GM21528 (cell line): ENCODE measurements around the gene C1R.

Experiments
- ATAC-seq: cut with Tn5 transposase; IDR thresholded peaks from one replicate; pipeline ENCODE4 v1.9.1; 2021; ENCODE audit warnings: mild to moderate bottlenecking, moderate library complexity; ENCODE audit not compliant: unreplicated experiment, low FRiP score

C1R gene

GRCh38 chr12:7101047-7101693, 8.9 kb upstream of the C1R start:
- no peak for ATAC-seq

GRCh38 chr12:7100239-7100638, 8.0 kb upstream of the C1R start:
- ATAC-seq: no peak

- ATAC-seq: no peak
These were observed 7.2 kb upstream of the C1R start for GRCh38 chr12:7099290-7099996.

GRCh38 chr12:7096979-7097378, 4.7 kb upstream of the C1R start:
- no peak for ATAC-seq

- ATAC-seq: no peak
These were observed 4.0 kb upstream of the C1R start for GRCh38 chr12:7096006-7096932.

- ATAC-seq: no peak
These were observed 1.6 kb upstream of the C1R start for GRCh38 chr12:7093892-7094291.

GRCh38 chr12:7093486-7093885, 1.2 kb upstream of the C1R start:
- ATAC-seq: no peak

- no peak for ATAC-seq
These were observed 778 bp upstream of the C1R start for GRCh38 chr12:7092986-7093460.

GRCh38 chr12:7091660-7092228, 501 bp downstream of the C1R start:
- no peak for ATAC-seq

GRCh38 chr12:7091171-7091570, 1.1 kb downstream of the C1R start:
- no peak for ATAC-seq

GRCh38 chr12:7090222-7090998, 1.8 kb downstream of the C1R start:
- no peak for ATAC-seq

- ATAC-seq: no peak
These were observed 2.9 kb downstream of the C1R start for GRCh38 chr12:7089196-7089871.

- ATAC-seq: no peak
These were observed 9.1 kb downstream of the C1R start for GRCh38 chr12:7083125-7083524.

- no peak for ATAC-seq
These were observed 11.2 kb downstream of the C1R start for GRCh38 chr12:7081037-7081436.

- ATAC-seq: no peak
These were observed 12.5 kb downstream of the C1R start for GRCh38 chr12:7079826-7080125.

- no peak for ATAC-seq
These were observed 14.1 kb downstream of the C1R start for GRCh38 chr12:7078163-7078562.

- no peak for ATAC-seq
These were observed 15.8 kb downstream of the C1R start for GRCh38 chr12:7076493-7076892.

GRCh38 chr12:7075939-7076338, 16.3 kb downstream of the C1R start:
- no peak for ATAC-seq

- no peak for ATAC-seq
These were observed 16.7 kb downstream of the C1R start for GRCh38 chr12:7075518-7075917.

GRCh38 chr12:7073946-7074345, 18.3 kb downstream of the C1R start:
- ATAC-seq: no peak
